SH-SY5Y (cell line): ENCODE data around the gene NECAB2.

Source experiments
- GATA2 ChIP-seq: IDR thresholded peaks from 2 replicates; pipeline ENCODE4 v1.6.1; 2011; ENCODE audit warnings: mild to moderate bottlenecking, low read depth, low read length
- GATA3 ChIP-seq: IDR thresholded peaks from 2 replicates; pipeline ENCODE4 v1.6.1; 2011; ENCODE audit warnings: low read depth, mild to moderate bottlenecking, low read length, moderate library complexity

- TF ChIP-seq GATA3: no peak
- TF ChIP-seq GATA2: no peak
Observed at GRCh38 chr16:84004442-84004841, 36.4 kb downstream of the NECAB2 start.
